Stimulated activated CD4-positive, alpha-beta T cell treated with anti-CD3 and anti-CD28 coated beads, TNF-alpha, amount 100 ng/mL, for 1 hour (primary cell): ENCODE data around the gene TRAK2.

Source experiments
- DNase-seq, 3 donors: peaks; one replicate each; pipeline ENCODE4 v3.0.0-alpha.2; 2020; ENCODE audit warnings: low read depth in 3 of 3, low spot score in 1 of 3

TRAK2 gene

DNA sequence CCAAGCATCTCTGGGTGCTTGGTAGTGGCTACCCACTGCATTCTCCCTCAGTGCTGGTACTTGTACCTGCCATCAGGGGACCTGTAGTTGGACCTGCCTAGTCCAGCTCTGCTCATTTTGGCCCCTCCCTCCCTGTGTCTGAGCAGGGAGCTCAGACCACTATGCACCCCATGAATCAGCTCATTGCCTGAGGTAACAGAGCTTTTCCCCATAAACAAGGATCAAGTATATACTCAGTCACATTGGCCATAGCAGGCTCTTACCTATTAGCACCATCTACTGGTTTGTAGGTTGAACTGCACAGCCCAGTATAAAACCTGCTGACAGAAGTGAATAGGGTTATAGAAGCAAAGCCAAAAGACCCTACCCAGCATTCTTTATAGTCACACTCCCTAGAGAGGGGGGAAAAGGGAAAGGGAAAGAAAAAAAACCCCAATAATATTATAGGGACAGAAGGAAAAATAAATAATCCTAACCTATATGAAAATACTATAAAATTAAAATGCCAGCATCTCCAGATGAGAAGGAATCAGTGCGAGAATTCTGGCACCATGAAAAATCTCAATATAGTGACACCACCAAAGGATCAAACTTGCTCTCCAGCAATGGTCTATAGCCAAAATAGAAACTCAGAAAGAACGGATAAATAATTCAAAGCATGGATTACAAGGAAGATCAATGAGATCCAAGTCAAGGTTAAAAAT is 87.2 kb downstream of the TRAK2 start:
- no peak for DNase-seq

DNA sequence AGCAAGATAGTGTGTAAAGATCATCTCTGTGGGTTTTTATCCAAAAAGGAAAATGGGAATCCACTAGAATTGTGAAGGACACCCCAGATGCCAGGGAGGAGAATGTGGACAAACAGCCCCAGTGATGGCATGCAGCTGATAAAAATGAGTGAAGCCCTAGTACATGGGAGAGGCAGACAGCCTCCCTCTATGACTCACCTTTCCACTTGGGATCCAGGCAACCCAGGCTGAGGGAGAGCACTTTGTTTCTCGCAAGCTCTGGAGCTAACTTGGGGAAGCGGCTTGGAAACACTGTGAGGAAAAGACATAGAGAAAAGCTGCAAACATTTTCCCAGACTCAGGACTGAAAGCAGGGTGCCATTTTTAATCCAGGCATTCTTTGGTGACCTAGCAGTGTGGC is 88.9 kb downstream of the TRAK2 start:
- DNase-seq = no peak

DNA sequence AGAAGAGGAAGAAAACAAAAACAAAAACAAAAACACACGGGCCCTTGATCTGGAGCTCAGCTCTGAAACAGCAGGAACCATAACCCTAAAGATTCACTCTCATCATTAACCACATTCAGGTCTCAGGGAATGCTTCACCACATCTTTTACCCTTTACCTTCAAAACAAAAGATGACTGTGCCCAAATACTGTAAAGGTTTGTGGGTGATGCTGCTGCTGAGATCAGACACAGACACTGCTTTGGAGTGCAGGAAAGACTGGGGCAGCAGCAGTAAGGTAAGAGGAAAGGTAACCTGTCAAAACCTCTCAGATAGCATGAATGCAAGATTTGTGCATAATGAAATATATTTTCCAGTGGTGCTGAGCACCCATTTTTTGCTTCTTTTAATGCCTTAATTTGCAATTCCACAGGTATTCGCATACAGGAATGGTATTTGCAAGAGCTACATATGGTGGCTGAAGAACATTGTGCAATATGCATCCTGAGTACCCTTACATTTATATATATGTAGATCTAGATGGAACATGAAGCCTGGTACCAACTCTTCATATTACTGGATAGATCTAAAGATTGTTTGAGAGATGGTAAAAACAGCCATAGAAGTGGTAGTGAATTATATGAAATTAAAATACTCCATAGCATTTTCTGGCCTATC is 90.1 kb downstream of the TRAK2 start:
- DNase-seq = no peak

DNA sequence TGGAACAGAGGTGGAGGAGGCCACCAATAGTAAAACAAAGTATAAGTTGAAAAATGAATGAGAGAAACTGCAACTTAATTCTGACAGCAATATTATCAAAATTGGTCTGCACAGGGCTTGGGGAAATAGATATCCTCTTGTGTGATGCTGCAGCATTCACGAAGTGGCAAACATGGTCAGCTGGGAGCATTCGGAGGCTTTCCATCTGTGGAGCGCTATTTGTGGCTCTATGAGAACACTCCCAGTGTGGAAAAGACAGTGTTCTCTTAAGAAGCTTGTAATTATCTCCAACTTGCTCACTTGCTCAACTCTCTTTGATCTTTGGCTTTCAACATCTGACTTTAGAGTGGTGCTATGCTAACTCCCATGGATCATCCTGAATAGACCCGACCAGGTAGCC is 91.0 kb downstream of the TRAK2 start:
- DNase-seq = no peak

DNA sequence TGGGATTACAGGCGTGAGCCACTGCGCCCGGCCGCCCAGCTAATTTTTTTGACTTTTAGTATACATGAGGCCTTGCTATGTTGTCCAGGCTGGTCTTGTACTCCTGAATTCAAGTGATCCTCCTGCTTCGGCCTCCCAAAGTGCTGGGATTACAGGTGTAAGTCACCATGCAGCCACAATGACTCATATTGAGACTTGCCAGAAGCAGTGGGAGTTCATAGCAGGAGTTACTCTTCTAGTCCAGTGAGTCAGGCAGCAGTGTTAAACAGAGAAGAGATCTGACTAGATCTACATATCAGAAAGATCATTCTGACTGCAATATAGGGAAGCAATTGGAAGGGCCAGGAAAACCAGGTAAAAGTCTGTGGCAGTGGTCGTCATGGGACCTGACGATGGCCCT is 92.6 kb downstream of the TRAK2 start:
- no peak for DNase-seq

DNA sequence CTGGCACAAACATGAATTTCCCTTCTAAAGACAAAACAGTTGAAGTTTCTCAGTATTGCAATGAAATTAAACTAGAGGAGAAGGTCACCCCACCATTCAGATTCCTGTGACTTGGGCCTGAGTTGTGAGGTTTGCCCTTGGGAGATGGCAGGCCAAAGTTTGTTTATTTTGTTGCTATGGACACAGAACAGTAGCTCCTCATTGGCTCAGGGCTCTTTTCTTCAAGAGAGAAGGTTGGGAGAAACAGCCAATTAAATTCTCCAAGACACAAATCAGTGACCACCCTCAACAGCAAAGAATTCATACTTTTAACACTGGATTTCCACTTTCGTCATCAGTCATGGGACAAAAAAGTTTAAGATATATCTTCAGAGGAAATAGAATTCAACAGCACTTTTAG is 94.0 kb downstream of the TRAK2 start, which contains the start of gene FLACC1:
Gene FLACC1, minus strand, starts transcription at position 125 of the 400 bp plus-strand sequence. CDS start 5,941 bp downstream, outside the sequence.
- DNase-seq = no peak

DNA sequence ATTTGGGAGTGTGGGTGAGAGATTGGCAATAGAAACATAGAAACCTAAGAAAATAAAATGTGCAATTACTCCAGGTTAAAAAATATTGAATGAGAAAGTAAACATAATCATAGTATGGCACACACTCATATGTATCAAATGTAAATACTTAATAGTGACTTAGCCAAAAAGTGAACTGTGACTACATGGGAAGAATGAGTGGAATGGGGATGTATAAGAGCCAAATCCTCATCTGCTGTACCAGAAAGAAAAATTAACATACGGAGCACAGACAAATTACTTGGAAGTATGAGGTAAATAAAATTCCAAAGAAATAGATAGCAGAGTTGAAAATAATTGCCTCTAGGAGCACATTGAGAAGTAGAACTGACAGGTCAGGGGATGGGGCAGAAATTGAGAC is 98.1 kb downstream of the TRAK2 start:
- DNase-seq = no peak

DNA sequence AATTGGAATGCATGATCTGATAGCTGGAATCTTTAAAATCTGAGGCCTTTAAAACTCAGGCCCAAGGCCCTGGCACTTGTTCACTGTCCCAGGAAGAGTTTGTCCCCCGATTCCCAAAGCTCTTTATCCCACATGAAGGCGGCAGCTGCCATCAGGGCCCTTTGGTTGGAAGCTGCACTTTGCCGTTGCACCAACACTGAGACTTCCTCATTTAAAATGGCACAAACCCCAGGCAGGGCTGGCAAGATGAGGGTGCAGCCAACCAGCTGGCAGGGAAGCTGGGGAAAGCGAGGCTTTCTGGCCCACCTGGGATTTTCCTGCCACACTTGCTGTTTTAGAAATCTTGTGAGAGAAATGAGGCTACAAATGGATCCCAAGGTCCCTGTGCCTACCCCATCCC is 100.4 kb downstream of the TRAK2 start:
- DNase-seq = no peak

DNA sequence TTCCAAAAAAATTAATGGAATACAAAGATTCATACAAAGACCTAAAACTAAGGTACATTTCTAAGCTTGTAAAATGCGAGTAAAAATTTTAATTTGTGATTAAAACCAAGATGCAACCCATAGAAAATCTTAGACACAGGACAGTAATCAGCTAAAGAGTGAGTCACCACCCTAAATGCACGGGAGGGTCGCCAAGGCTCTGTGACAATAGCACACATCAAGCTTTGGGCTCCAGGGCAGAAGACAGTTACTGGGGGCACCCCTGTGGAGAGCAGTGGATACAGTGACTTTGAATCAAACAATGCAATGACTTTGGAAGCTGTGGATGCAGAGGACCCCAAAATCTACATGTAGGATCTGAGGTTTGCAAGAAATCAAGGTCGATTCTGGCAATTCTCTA is 101.7 kb downstream of the TRAK2 start:
- no peak for DNase-seq

DNA sequence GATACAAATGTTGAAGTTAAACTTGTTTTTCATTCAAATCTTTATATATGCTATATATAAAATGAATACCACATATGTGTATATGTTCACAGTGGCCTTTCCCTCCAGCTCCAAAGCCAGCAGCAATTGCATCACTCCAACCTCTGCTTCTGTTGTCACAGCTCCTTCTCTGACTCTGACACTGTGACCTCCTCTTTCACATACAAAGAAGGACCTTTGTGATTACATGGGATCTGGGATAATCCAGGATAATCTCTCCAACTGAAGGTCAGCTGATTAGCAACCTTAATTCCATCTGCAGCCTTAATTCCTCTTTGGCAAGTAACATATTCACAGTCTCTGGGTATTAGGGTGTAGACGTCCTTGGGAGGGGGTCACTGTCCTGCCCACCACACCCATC is 102.5 kb downstream of the TRAK2 start:
- no peak for DNase-seq

DNA sequence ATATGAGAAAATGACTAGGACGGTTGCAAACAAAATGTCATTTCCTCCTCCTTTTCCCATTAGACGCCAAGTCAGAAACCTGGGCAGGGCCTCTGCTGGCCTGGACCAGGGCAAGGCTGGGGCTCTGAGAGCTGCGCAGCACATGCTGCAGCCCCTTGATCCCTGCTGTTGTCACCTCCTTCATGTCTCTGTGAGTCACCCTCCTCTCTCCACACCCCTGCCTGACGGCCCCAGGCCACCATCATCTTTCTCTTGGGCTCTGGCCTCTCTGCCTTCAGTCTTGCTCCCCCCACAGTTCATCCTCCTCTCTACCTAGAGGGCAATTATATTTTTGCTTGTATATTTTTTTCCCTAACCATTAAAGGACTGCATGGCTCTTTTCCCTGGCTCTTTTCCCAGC is 104.1 kb downstream of the TRAK2 start:
- no peak for DNase-seq

DNA sequence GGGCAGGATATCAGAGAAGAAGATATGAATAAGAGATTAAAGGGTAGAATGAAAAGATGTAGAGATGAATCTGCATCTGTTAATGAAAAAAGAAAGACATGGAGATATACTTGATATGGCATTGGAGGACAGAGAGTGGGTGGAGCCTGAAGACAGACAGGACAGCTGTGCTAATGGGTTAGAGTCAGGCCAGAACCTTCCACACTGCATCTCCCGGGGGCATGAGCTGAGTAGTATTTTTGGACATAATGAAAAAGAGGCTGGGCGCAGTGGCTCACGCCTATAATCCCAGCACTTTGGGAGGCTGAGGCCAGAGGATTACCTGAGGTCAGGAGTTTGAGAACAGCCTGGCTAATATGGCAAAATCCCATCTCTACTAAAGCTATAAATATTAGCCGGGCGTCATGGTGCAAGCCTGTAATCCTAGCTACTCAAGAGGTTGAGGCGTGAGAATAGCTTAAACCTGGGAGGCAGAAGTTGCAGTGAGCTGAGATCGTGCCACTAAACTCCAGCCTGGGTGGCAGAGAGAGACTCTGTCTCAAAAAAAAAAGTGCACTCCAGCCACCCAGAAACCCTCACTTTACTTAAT is 105.5 kb downstream of the TRAK2 start:
- no peak for DNase-seq

DNA sequence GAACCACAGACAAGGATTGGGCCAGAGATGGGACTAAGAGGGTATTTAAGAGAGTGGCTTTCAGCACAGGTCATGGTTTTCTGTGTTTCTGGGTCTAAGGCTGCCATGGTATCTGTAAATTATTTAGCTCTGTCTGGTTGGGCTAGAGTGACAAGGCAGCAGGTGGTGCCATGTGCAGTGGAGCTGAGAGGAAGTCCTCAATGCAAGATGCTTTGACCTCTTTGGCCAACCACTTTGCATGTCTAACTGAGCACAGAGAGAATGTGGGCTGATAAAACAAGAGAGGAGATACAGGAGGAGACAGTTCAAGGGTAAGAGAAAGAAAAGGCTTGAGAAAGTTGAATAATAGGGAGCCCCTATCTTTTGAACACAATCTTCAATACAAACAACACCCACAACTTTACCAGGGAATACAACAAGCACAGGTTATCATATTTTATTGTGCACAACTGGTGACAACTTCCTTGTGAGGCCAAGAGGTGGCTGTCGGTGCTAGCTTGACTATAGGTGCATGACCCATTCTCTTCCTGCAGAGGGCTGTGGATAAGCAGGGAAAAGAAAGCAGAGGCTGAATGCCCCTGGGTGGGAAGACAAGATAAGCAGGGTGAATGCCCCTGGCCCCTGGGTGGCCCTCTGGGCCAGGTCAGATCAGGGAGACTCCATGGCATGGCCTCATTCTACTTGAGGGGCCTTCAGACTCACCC is 106.4 kb downstream of the TRAK2 start:
- DNase-seq = no peak

DNA sequence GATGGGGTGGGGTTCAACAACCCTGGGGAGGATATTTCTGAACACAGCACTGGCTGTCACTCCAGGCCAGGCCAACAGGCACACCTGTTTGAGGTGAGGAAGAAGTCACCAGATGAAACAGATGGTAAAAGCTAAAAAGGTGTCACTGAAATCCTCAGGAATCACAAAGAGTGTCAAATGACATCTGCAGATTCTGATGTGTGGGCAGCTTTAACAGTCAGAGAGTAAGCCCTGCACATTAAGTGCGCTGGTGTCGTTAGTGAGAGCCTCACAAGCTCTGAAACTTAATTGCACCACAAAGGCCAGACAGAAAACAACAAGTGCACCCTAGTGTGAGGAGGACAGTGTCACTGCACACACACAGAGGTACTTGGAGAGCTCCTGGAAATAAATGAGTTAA is 107.7 kb downstream of the TRAK2 start:
- DNase-seq = no peak

DNA sequence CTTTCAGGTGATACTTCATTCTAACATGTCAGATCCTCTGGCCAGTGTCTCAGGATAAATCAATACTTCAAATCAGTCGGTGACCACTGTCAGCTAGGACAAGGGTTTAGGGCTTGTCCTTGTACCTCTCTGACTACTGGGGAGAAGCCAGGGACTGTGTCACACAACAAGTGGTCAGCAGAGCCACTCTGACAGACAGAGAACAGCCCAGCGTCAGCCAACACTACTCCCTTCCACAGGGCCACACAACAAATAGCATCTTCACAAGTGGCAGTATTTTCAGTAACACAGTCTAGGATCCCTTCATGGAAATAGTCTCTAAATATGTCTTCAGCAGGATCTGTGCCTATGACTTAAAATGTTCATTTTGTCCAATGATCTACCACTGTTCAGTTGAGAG is 108.3 kb downstream of the TRAK2 start:
- DNase-seq = no peak

DNA sequence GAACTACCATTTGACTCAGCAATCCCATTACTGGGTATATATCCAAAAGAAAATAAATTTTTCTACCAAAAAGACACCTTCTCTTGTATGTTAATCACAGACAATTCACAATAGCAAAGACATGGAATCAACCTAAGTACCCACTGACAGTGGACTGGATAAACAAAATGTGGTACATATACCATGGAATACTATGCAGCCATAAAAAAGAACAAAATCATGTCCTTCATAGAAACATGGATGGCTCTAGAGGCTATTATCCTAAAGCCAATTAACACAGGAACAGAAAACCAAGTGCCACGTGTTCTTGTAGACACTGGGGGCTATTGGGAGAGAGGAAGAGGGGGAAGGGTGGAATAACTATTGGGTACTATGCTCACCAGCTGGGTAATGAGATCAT is 121.8 kb downstream of the TRAK2 start:
- no peak for DNase-seq

DNA sequence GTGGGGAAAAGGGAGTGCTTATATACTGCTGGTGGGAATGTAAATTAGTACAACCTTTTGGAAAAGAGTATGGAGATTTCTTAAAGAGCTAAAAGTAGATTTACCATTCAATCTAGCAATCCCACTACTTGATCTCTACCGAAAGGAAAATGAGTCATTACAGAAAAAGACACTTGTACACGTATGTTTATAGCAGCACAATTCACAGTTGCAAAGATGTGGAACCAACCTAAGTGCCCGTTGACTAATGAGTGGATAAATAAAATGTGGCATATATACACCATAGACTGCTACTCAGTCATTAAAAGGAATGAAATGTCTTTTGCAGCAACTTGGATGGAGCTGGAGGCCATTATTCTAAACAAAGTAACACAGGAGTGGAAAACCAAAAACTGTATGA is 123.6 kb downstream of the TRAK2 start:
- no peak for DNase-seq
